ENCODE results near the gene SGSM1.
"Not testable (repeated sequence)": the region's sequence is repeated elsewhere in the genome, so short reads cannot be mapped to it uniquely, and the experiment has no call there.

Gene SGSM1

DNA sequence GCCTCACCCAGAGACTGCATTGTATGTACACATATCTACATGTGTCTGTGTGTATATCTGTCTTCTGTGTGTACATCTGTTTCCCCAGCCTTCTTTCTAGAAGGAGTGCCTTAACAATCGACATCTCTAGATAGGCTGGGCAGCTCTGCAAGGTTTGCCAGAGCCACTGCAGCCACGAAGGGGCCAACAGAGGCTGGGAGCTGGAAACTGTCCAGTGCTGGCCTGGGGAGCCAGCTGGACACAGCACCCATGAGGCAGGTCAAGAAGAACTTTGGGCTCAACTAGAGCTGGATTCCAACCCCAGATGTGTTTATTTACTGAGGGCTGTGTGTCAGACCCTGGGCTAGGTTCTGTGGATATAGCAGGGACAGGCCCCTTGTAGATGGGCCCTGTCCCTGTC, 3.3 kb downstream of the SGSM1 start:
- DNase-seq: no peak

DNA sequence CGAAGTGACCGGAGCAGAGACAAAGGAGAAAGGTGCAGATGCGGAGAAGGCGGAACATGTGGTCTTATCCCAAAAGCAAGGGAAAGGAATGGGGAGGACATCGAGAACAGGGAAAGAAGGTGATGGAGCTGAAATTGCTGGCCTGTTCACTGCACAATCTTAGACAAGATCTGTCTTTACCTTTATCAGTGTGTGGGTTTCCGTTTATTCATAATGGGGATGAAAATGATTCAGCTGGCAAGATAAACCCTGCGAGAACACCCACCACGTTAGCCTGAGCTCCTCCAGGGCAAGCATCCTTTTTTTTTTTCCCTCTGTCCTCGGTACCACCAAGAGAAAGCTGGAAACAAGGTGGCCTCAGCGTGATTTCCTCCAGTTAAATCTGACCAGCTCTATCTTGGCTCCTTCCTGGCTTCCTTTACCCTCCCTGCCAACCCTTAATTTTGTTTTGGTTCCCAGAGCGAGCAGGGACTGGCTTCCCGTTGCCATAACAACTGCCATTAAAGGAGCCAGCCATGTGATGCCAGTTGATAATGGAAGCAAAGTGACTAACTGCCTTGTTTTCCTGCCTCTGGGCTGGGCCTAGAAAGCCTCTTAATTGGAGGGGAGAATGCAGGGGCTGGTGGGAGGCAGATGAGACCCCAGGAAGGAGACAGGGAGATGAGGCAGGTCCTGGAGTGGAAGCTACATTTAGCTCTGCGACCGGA, 4.2 kb downstream of the SGSM1 start:
- DNase-seq: no peak

DNA sequence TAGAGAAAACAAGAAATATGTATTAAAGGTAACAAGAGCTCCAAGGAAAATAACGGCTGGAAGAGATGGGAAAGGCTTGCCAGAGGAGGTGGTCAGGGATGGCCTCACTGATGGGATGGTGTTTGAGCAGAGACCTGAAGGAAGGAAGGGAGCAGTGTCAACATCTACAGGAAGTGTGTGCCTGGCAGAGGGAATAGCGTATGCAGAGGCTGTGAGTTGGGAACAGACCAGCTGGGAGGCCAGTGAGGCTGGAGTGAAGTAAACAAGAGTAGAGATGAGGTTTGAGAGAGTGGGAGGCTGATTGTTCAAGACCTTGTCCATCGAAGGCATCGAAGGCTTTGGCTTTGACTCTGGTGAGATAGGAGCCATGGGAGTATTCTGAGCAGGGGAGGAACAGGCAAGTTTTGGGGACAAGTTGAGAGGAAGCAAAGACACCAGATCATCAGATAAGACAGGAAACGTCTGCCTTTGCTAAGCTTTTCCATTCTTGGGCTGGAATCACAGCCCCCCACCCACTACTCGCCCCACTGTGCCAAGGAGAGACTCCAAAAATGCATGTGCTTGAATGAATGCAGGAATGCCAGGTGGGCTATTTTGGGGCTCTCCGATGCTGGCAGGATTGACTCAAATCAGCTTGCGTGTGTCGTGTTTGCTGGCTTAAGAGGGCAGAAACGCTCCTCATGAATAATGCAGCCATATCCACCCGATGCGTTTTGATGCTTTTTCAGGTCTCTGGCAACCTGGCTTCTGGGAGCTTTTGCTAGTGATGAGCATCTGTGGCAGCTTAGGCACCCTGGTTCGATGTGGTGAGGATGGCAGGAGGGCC, 7.2 kb downstream of the SGSM1 start:
- no peak for DNase-seq

DNA sequence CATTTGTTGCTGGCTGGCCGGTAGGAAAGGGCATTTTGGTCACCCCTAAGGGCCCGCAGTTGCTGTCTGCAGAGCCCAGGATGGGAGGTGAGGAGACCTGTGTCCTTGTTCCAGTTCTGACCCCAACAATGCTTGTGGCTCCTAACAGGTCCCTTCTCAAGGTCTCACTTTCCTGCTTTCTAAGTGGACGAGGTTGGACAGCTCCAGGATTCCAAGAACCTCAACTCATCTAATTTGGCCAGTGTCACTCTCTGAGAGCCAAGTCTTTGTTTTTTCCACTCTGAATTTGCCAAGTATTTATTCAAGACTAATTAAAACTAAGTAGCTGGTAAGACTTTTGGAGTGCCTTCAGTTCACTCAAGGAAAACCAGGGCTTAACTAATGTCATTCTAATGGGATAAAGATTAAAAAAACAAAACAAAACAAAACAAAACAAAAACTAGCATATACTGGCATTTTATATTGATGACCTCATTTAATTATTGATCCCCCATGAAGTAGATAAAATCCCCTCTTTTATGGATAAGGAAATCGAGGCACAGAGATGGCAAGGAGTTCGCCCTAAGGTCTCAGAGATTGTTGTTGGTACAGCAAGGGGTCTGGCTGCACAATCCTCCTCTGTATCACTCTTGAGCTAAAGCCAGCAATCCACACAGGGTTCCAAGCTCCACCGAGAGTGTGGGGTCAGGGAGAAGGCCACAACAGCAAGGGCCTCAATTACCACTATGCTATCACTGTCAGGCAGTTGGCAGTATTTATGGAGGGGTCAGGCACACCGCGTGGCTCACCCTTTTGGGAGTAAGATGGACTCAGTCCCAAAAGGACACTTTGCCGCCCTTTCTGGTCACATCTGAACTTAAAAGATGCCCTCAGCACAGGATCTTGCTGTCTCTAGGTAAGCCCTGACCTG, 8.1 kb downstream of the SGSM1 start:
- DNase-seq: no peak

DNA sequence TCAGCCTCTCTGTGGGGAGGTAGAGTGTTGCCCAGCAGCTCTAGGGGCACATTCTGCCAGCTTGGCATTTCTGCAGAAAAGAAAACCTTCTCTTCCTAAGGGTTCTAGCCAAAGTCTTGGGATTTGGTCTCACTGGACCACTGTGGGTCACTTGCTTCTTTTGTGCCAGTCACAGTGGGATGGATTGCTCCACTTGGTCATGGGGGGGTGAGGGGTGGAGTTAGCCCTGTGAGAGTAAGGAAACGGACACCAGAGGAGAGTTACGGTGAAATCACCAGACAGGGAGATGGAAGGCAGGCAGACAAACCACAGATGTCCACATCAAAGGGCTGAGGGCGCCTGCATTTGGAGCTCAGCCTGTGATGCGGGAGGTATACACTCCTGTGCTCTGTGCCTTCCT, 10.8 kb downstream of the SGSM1 start:
- DNase-seq: no peak

DNA sequence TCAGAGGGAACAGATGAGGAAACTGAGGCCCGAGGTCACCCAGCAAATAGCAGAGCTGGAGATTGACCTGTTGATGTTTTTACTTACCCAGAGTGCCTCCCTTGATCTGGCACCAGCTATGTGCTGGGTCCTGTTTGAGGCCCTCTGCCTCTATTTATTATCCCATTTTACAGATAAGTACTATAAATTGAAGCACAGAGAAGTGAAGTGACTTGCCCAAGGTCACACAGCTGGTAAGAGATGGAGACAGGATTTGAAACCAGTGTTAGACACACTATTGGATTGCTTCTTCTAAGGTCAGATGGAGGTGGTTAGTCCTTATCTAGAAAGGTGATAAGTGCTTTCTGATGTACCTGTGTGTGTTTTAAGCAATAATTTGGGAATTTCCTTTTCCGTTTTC, 13.5 kb downstream of the SGSM1 start:
- no peak for DNase-seq

DNA sequence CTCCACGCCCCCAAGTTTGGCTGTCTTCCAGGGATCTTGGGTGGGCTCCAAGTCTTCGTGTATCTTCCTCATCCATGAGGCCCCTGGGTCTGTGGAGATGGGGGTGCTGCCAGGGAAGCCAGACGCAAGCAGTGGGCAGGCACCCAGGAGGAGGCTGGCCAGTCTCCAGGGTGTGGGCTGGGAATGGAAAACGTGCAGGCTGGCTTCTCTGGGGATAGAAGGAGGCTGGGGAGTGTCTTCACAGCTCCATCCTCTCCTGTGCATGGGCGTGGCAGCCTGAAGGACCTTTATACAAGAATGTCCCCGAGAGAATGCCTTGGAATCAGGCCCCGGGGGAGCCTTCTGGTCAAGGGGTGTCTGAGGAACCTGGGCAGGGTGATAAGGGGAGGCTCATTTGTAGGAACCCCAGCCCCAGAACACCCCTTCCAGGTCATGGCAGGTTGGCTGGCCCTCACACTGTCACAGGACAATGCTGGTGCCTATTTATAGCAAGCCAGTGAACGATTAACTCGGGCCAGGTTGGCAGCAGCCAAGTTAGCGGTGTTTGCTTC, 14.0 kb downstream of the SGSM1 start:
- peak; percentile 54 for DNase-seq

DNA sequence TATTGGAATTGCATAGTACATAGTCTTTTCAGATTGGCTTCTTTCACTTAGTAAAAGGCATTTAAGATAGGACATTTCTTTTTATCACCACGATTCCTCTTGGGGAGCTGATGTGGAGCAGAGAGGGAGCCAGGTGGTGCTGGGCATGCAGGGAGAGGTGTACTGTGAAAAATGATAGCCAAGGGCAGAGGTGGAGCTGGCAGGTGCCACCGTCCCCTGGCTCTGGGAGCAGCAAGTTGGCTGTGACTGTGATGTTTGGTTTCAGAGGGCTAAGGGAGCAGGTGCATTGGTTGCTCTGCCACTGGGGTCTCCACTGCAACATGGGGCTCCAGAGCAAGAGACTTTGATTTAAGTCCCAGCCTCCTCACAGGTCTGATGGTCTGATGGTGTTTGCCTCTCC, 16.5 kb downstream of the SGSM1 start:
- no peak for DNase-seq

DNA sequence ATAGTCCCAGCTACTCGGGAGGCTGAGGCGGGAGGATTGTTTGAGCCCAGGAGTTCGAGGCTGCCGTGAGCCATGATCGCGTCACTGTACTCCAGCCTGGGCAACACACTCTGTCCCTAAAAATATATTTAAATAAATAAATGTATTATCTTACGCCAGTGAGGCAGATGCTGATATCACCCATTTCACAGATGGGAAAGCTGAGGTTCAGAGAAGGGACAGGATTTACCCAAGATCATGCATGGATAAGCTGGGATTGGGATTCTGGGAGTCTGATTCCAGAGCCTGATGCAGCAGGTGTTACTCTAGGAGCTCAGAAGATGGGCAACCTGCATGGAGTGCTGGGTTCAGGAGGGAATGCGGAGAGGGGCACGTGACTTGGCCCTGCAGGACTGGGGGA, 17.8 kb downstream of the SGSM1 start:
- no peak for DNase-seq

DNA sequence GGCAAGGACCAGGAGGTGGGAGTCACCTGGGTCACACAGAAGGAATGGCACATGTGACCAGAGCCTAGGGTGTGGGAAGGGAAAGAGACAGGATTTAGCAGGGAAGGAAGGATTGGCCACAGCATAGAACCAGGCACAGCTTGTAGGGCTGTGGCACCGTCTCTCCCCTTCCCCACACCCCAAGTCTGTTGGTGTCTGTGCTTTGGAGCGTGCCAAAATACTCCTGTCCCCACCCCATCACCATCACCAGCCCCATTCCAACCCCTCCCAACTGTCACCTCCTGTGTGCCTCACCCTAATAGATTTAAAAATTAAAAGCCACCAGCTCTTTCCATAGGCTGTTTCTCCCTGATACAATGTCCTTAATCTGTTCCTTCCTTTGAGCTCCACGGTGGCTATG, 18.2 kb downstream of the SGSM1 start:
- no peak for DNase-seq

DNA sequence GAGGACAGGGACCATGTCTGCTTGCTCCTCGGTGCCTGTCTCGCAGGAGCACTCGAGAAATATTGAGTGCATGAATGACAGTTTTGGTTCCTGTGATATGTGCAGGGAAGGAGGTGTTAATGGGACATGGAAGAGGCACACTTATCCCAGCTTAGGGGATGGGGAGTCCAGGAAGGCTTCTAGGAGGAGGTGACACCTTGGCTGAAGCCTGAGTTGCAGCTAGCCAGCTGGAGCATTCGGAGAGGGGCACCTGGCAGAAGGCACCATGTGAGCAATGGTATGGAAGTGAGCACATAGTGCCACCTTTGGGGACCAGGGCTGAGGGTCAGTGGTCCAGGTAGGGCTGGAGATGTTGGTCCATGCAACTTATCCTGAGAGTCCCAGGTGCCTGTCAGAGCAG, 18.9 kb downstream of the SGSM1 start:
- no peak for DNase-seq

DNA sequence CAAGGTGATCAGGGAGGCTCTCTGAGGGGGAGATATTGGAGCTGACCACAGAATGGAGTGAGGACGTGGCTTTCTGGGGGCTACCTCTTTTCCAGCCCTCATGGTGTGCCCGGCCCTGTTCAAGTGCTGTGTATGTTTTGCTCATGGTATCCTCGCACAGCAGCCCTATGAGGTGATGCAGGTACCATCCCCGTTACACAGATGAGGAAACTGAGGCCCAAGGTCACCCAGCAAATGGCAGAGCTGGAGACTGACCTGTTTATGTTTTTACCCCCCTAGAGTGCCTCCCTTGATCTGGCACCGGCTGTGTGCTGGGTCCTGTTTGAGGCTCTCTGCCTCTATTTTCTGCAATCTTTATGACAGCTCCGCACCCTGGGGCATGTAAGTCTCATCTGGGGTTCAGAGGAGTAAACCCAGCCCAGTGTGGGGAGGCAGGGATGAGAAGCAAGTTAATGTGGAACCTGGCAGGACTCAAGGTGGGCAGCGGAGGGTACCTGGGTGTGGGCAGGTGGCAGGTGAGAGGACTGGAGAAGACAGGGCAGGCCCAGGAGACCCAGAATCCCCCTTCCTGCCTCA, 20.8 kb downstream of the SGSM1 start:
- DNase-seq: no peak

DNA sequence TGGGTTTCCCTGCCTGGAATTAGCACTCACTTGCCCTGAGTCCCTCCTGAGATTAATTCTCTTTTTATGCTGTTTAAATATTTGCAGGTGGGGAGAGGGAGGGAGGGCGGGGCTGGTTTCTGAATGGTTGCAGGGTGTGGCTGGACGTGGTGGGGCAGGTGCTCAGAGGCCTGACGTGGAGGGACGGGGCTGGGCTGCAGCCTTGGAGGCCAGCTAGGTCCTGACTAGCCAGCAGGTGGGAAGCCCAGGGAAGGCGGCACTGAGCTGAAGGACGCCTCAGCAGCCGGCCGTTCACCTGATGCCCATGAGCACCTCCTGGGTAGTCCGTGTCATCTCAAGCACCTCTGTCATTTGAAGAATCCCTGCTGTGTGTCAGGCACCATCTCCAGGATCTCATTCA, 21.3 kb downstream of the SGSM1 start:
- no peak for DNase-seq

DNA sequence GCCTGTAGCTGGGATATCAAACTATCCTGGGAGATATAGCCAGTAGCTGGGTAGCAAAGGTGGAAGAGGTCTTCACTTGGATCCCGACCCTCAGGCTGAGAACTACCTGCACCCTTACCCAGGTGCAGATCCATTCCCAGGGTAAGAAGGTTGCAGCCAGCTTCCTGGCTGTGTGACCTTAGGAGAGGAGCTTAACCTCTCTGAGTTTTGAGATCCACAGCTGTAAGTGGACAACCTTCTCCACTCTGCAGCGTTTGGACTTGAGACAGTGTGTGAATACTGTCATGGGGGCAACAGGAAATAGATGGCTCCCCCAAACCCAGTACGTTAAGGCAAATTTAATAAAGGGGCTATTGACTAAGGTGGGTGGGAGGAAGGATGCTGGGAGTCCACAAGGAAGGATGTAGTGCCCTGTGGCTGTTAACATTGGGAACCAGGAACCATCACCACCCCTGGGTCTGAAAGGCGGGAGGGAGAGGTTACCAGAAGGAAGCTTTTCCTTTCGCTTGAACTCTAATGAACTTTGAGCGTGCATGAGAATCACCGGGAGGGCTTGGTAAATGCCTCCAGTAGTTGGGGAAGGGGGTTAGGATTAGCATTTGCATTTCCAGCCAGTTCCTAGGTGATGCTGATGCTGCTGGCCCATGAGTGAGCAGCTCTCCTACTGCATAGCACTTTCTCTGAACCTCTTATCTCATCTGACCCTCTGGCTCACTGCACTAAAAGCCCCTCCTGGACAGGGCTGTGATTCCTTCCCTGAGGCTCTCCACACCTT, 24.4 kb downstream of the SGSM1 start:
- DNase-seq: no peak

DNA sequence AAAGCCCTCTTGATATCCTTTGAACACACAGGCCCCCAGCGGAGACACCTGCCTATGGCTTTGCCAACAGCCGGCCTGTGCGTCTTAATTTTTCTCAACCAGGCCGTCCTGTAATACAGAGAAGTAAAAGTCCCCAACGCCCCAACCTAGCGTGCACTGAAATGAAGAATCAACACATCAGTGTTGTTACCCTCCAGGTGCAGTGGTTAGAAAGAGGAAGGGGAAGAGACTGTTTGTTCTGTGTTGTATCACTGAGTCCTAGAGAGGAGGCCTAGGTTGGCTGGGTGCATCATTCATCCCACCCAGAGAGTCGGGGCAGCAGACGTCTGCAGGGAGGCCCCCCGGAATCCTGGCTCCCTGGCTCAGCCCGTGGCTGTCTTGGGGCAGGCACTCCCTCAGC, 25.7 kb downstream of the SGSM1 start:
- no peak for DNase-seq

DNA sequence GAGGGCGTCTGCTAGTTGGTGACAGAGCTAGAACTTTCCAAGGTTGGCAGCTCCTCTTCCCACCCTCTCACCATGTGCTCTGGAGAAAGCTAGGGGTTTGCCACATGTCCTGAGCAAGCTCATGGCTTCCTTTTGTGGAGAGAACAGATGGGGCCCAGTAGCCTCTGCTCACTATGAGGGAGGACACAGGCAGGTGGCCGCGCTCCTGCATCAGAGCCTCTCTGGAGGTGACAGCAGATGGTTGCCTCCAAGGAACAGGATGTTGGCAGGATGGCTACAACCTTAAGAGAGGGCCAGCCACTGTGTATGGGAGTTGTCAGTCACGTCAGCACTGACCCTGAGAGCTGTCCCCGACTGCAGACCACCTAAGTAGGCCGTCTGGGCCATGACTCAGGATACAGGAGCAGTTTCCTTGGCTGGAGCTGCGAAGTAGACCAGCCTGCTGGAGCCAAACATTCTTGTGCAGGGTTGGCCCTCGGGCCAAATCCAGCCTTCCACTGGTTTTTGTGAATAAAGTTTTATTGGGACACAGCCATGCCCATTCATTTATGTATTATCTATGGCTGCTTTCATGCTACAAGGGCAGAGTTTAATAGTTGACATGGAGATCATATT, 28.0 kb downstream of the SGSM1 start:
- no peak for DNase-seq

DNA sequence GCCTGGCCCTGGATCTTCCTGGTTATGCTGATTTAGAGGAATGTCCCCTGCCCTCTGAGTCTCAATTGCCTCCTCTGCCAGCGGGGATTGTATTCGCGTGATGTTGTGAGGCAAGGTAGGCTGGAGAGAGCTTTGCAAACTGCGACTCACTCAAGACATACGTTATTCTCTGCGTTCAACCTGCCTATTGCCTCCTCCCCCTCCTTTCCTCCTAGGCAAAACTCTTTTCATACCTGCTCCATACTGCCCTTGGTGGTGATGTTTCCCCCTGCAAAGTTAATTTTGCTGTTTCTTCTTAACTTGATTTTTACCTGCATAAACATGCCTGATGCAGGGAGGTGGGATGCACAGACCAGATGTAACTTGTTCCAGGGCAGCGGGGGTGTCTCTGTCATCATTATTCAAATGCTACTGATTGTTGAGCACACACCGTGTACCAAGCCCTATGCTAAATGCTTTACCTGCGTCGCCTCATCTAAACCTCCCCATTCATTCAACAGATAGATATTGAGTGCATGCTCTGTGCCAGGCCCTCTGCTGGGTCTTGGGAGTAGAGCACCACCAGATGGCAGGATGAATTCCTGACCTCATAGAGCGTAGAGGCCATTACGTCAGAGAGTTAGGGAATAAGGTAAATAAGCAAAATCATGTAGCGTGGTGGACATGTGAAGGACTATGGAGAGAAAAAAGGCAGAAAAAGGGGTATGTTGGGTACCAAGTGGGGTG, 29.0 kb downstream of the SGSM1 start:
- no peak for DNase-seq

DNA sequence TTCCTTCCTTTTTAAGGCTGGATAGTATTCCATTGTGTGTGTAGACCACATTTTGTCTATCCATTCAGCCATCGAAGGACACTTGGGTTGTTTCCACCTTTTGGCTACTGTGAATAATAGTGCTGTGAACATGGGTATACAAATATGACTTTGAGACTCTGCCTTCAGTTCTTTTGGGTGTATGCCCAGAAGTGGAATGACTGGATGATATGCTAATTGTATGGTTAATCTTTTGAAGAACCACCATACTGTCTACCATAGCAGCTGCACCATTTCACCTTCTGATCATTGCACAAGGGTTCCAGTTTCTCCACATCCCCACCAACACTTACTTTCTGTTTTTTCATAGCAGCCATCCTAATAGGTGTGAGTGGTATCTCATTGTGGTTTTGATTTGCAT, 30.3 kb downstream of the SGSM1 start:
- no peak for DNase-seq

DNA sequence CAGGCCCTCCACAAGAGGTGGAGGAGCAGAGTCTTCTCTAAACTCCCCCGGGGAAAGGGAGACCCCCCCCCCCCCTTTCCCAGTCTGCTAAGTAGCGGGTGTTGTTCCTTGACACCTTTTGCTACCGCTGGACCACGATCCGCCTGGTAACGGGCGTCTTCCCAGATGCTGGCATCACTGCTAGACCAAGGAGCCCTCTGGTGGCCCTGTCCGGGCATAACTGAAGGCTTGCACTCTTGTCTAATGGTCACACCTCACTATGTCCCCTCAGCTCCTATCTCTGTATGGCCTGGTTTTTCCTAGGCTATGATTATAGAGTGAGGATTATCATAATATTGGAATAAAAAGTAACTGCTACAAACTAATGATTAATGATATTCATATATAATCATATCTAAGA, 31.5 kb downstream of the SGSM1 start:
- not testable (repeated sequence) for DNase-seq

DNA sequence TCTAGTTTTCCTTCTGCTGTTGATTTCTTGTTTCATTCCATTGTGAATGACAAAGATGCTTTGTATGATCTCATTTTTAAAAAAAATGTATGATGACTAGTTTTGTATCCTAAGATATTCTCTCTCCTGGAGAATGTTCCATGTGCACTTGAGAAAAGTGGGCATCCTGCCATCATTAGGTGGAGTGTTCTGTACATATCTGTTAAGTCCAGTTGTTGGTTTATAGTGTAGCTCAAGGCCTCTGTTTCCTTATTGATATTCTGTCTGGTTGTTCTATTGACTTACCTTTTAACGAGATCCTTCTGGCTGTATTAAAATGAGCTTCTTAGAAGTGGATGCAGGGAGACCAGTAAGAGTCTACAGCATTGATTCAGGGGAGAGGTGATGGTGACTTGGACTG, 35.2 kb downstream of the SGSM1 start:
- DNase-seq: no peak

DNA sequence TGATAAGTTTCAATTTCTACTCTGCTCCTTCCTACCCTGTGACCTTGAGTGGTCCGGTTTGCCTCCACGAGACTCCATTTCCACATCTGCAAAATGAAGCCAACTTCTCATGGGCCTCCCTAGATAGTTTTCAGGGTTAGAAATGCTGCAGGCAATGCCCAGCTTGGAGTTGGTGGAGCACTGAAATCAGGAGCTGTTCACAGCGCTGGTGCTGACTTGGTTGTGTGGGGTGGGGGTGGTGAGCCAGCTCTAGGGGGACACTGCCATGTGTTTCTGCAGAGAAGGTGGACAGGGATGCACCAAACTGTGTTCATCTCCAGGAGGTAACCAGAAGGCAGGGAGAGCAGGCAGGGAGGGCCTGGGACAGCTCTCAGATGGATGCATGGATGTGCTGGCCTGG, 37.0 kb downstream of the SGSM1 start:
- no peak for DNase-seq

All from left hindlimb (tissue), 1 donor.